Naive thymus-derived CD8-positive, alpha-beta T cell (primary cell): Measurements from ENCODE around the gene HSF5. TPM values are rescaled to one million over a fixed set of nuclear protein-coding genes. Genes with fewer than 3 reads are reported as not detected.

ENCODE experiments used
- ATAC-seq, 2 donors: fragments of 150-1000 bp; cut with Tn5 transposase in 1 of 2; sonication (Bioruptor Pico), chemical (Tn5 transposase) in 1 of 2; 1 replicate in 1 of 2; 2 replicates in 1 of 2; pipeline ENCODE4 v1.10.0; 2021; ENCODE audit warnings: mild to moderate bottlenecking in 2 of 2, moderate library complexity in 2 of 2
- POLR2A ChIA-PET: fragments of 350-600 bp; sonication (Branson Sonifier 250); formaldehyde crosslinking; loops from one replicate; lab custom pipeline; 2021; ENCODE audit warnings: antibody characterized with exemption; lab: Charles Lee
- DNase-seq, 10 donors: peaks; one replicate each; pipeline versions ENCODE4 v3.0.0 to v3.0.0-alpha.2; 2020 to 2022
- H3K27ac Mint-ChIP-seq, 10 donors: one replicate each; pipeline ENCODE4 v1.8.0; 2020 to 2022; ENCODE audit warnings: mild to moderate bottlenecking in 10 of 10, mixed read lengths in 10 of 10, moderate library complexity in 4 of 10, inconsistent platforms in 1 of 10
- H3K27me3 Mint-ChIP-seq, 5 donors: one replicate each; pipeline ENCODE4 v1.8.0; 2021 to 2022; ENCODE audit warnings: mixed read lengths in 5 of 5
- H3K36me3 Mint-ChIP-seq, 3 donors: one replicate each; pipeline ENCODE4 v1.8.0; 2020 to 2022; ENCODE audit warnings: mixed read lengths in 3 of 3, mild to moderate bottlenecking in 2 of 3, inconsistent platforms in 1 of 3
- H3K4me1 Mint-ChIP-seq, 4 donors: one replicate each; pipeline ENCODE4 v1.8.0; 2021 to 2022; ENCODE audit warnings: mixed read lengths in 4 of 4
- H3K4me3 Mint-ChIP-seq, 10 donors: one replicate each; pipeline ENCODE4 v1.8.0; 2020 to 2022; ENCODE audit warnings: mild to moderate bottlenecking in 10 of 10, mixed read lengths in 10 of 10, moderate library complexity in 6 of 10, inconsistent platforms in 1 of 10
- H3K9me3 Mint-ChIP-seq, 9 donors: one replicate each; pipeline ENCODE4 v1.8.0; 2020 to 2022; ENCODE audit warnings: mixed read lengths in 9 of 9, mild to moderate bottlenecking in 3 of 9, inconsistent platforms in 1 of 9, moderate library complexity in 1 of 9
- polyA plus RNA-seq, 3 donors: library from polyadenylated mRNA; unstranded; fragments of 300-500 nt; fragmentation: Illumina TruSeq; gene quantifications; one replicate each; pipeline ENCODE4 v1.2.3, GENCODE V29; 2021
- total RNA-seq, 8 experiments: library from RNA in 2 of 8; stranded (reverse) in 2 of 8; gene quantifications; one replicate each; pipeline ENCODE4 v1.2.3 and lab custom pipeline; 2021 to 2026

HSF5 gene
- total RNA-seq (1 to 10 TPM; 2.9 to 3.0 TPM), polyA plus RNA-seq (1 to 10 TPM in 1 of 3 donors, under 1 TPM in 2; 0.14 to 1.8 (median 0.73) TPM), total RNA-seq (lab: John Stamatoyannopoulos, UW) (4.3 to 11.9 (median 5.0) reads per million in 6 experiments)

DNA sequence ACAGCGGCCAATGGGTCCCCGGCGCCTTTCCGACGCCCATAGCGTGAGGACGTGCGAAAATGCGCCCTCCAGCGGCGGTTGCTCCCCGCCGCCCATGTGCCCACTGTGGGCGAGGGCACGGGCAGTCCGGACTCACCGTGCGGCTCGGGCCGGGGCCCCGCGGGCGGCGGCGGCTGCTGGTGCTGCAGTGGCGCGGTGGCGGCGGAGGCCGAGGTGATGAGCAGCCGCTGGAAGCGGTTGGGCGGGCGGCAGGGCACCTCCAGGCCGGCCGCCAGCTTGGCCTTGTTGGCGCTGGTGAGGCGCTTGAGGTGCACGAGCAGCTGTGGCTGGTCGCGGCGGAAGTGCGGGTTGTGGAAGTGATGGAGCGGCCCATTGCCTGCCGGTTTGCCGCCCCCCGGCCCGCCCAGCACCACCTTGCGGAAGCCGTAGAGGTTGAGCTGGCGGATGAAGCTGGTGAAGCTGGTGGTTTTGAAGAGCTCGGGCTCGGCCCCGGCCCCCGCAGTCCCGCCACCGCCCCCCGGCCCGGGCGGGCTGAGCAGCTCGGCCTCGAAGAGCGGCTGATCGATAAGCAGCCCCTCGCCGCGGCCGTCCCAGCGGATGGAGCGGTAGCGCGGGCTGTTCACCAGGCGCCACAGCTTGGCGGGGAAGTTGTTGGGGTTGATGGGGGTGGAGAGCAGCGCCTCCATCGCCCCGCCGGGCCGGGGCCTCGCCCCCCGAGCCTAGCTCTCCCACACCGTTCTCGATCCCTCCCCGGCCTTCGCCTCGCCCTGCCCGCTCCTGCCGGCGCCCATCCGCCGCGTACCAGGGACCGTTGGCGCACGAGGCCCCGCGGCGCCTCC lies at the start of gene HSF5:
HSF5 (minus strand) TSS at position 820 of the 839 bp plus-strand sequence; CDS start at position 686, 134 bp downstream.
- Mint-ChIP-seq H3K36me3 (peaks cover 5 to 27% (median 20%) of the 10 kb centered on the region in 3 donors), H3K4me3 (peak within 1 kb of the TSS; percentile 41 to 82 (median 69)), H3K27ac (peak within 1 kb of the TSS in 9 of 10 donors; percentile 47 to 88 (median 56))

GRCh38 chr17:58537266-58537665 lies 49.1 kb upstream of the HSF5 start:
- Mint-ChIP-seq H3K9me3 (no peaks in the 10 kb centered on the region), H3K27me3 (peaks cover 4 to 36% (median 20%) of the 10 kb centered on the region in 5 donors), H3K4me3 (no peak overlapping the region), H3K36me3 (no peaks in the 10 kb centered on the region), H3K4me1 (peaks cover 0 to 5% (median 2%) of the 10 kb centered on the region in 4 donors), H3K27ac (no peak overlapping the region)
- no peak for DNase-seq
- POLR2A ChIA-PET, result no interaction called here
- ATAC-seq, result no peak

More for the DNA sequence above, at the start of gene HSF5:
- Mint-ChIP-seq H3K27me3 (no peaks in the 10 kb centered on the region), H3K9me3 (no peaks in the 10 kb centered on the region), H3K4me1 (peaks cover 5 to 22% (median 8%) of the 10 kb centered on the region in 4 donors)
- ATAC-seq, result peak; percentile 94 to 96
- DNase-seq, result peak; percentile 61 to 89 (median 76)
- POLR2A ChIA-PET, result interaction anchor here (0.7 to 2.1 kb wide), 13 partner anchors 13 to 170 kb away, joined by 3 to 13 read pairs (median 7); partner anchors contain the start of genes MTMR4, SUPT4H1 and TSPOAP1

GRCh38 chr17:58536542-58536941 lies 48.3 kb upstream of the HSF5 start:
- H3K4me1 Mint-ChIP-seq, result peaks cover 0 to 7% (median 3%) of the 10 kb centered on the region in 4 donors
- H3K36me3 Mint-ChIP-seq, result no peaks in the 10 kb centered on the region
- no peak overlapping the region for H3K4me3 Mint-ChIP-seq
- ATAC-seq, result no peak
- POLR2A ChIA-PET, result interaction anchor here (1.4 kb wide), 1 partner anchor 9 kb away, joined by 3 read pairs; no protein-coding TSS in a partner anchor
- DNase-seq, result no peak
- no peaks in the 10 kb centered on the region for H3K9me3 Mint-ChIP-seq
- H3K27ac Mint-ChIP-seq, result no peak overlapping the region
- peaks cover 4 to 36% (median 20%) of the 10 kb centered on the region in 5 donors for H3K27me3 Mint-ChIP-seq

- H3K4me1 Mint-ChIP-seq, result peaks cover 0 to 8% (median 4%) of the 10 kb centered on the region in 4 donors
- no peak overlapping the region for H3K27ac Mint-ChIP-seq
- POLR2A ChIA-PET, result interaction anchor here (1.4 kb wide), 1 partner anchor 8 kb away, joined by 3 read pairs; no protein-coding TSS in a partner anchor
- H3K36me3 Mint-ChIP-seq, result no peaks in the 10 kb centered on the region
- H3K4me3 Mint-ChIP-seq, result no peak overlapping the region
- no peaks in the 10 kb centered on the region for H3K9me3 Mint-ChIP-seq
- DNase-seq, result no peak
- peaks cover 4 to 36% (median 20%) of the 10 kb centered on the region in 5 donors for H3K27me3 Mint-ChIP-seq
- no peak for ATAC-seq
These were observed 47.2 kb upstream of the HSF5 start for GRCh38 chr17:58535431-58535830.

- ATAC-seq (no peak), DNase-seq (no peak)
- peaks cover 0 to 8% (median 4%) of the 10 kb centered on the region in 4 donors for H3K4me1 Mint-ChIP-seq
- peaks cover 4 to 36% (median 22%) of the 10 kb centered on the region in 5 donors for H3K27me3 Mint-ChIP-seq
- no peaks in the 10 kb centered on the region for H3K36me3 Mint-ChIP-seq
- no peaks in the 10 kb centered on the region for H3K9me3 Mint-ChIP-seq
- POLR2A ChIA-PET, result no interaction called here
- H3K4me3 Mint-ChIP-seq, result peak overlapping the region in 1 of 10 donors; percentile 75
- no peak overlapping the region for H3K27ac Mint-ChIP-seq
These were observed 46.8 kb upstream of the HSF5 start for GRCh38 chr17:58534901-58535421.

- POLR2A ChIA-PET, result no interaction called here
- Mint-ChIP-seq H3K36me3 (peaks cover 0 to 1% (median 0%) of the 10 kb centered on the region in 3 donors), H3K4me1 (peaks cover 0 to 8% (median 4%) of the 10 kb centered on the region in 4 donors), H3K27ac (no peak overlapping the region), H3K4me3 (peak overlapping the region in 2 of 10 donors; percentile 52 to 75), H3K27me3 (peaks cover 4 to 41% (median 27%) of the 10 kb centered on the region in 5 donors), H3K9me3 (no peaks in the 10 kb centered on the region)
- no peak for DNase-seq
- ATAC-seq, result no peak
These were observed 46.1 kb upstream of the HSF5 start for GRCh38 chr17:58534331-58534730.

DNA sequence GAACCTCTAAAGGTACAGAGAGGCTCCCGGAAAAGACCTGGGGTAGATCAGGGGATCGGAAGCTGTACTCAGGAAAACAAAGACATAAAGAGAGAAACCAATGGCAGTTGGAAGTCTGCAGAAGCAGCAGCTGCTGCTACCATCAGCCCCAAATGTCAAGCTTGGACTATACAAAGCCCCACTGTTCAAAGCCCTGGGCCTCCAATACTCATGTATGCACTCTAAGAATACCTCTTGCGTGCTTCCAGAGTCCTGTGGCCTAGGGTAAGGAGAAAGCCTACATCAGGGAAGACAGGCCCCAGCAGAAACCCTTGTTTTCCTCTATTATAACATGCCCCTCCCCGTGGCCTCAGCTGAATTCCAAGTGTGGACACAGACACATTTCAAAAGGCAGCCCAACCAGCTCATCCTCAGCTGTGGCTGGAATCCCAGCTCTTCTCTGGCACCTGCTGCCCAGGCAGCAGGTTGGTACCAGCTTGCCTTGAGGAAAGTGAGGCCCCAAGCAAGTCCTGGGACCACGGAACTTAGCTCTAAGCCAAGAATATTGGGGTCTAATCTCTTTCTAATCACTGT lies 45.5 kb upstream of the HSF5 start:
- peaks cover 4 to 47% (median 28%) of the 10 kb centered on the region in 5 donors for H3K27me3 Mint-ChIP-seq
- peaks cover 0 to 8% (median 4%) of the 10 kb centered on the region in 4 donors for H3K4me1 Mint-ChIP-seq
- ATAC-seq (no peak), DNase-seq (no peak)
- no peaks in the 10 kb centered on the region for H3K9me3 Mint-ChIP-seq
- peaks cover 0 to 3% (median 0%) of the 10 kb centered on the region in 3 donors for H3K36me3 Mint-ChIP-seq
- peak overlapping the region in 3 of 10 donors; percentile 12 to 56 (median 16) for H3K4me3 Mint-ChIP-seq
- POLR2A ChIA-PET, result no interaction called here
- H3K27ac Mint-ChIP-seq, result peak overlapping the region in 1 of 10 donors; percentile 17

GRCh38 chr17:58532555-58532951 lies 44.3 kb upstream of the HSF5 start:
- H3K4me1 Mint-ChIP-seq, result peaks cover 0 to 8% (median 4%) of the 10 kb centered on the region in 4 donors
- H3K9me3 Mint-ChIP-seq, result no peaks in the 10 kb centered on the region
- H3K27ac Mint-ChIP-seq, result peak overlapping the region in 2 of 10 donors; percentile 6 to 17
- ATAC-seq (no peak), DNase-seq (no peak)
- peaks cover 4 to 47% (median 28%) of the 10 kb centered on the region in 5 donors for H3K27me3 Mint-ChIP-seq
- peaks cover 0 to 3% (median 0%) of the 10 kb centered on the region in 3 donors for H3K36me3 Mint-ChIP-seq
- POLR2A ChIA-PET, result interaction anchor here (0.6 to 1.9 kb wide), 4 partner anchors 13 to 99 kb away, joined by 3 to 6 read pairs (median 5); no protein-coding TSS in a partner anchor
- H3K4me3 Mint-ChIP-seq, result peak overlapping the region in 8 of 10 donors; percentile 45 to 82 (median 69)

DNA sequence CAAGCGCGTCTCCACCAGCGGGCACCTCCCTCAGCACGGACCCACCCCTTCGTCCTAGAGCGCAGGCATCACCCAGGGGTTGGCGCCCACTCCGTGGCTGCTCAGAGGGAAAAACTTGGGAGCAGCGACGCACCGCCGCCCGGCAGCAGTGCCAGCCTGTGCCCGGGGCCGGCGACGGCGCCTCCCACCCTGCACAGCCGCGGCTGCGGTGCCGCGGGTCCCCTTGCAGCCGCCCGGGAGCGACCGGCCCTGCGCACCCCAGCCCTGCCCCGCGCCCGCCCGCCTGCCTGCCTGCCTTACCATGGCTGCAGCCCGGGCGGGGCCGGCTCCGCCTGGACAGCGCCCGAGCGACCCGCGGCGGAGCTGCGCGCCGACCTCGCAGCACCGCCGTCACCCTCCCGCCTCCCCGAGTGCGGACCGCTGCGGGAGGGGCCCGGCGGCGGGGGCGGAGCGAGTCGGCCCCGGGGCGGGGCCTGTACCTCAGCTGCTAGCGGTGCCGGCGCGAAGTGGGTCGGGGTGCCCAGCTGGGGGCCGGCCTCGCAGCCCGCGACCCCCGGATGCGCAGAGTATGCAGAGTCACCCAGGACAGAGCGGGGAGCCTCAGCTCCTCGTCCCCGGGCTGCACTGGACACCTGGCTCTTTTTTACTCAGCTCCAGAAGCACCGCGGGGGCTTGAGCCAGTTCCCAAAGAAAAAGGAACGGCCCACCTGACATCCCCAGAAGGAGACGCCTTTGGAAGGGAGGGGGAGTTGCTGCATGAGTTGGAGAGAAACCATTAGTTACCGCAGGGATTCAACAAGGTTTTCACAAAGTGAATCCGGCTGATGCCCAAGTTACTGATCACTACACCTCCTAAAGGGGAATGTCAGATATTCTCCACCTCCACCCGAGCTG lies 43.7 kb upstream of the HSF5 start:
- peak overlapping the region in 1 of 10 donors; percentile 18 for H3K27ac Mint-ChIP-seq
- DNase-seq, result peak; percentile 36 to 69 (median 56)
- peaks cover 0 to 8% (median 4%) of the 10 kb centered on the region in 4 donors for H3K4me1 Mint-ChIP-seq
- ATAC-seq, result peak; percentile 89 to 97
- POLR2A ChIA-PET, result interaction anchor here (1.0 to 1.9 kb wide), 4 partner anchors 12 to 161 kb away, joined by 3 to 6 read pairs (median 5); partner anchors contain the start of gene RAD51C
- no peaks in the 10 kb centered on the region for H3K9me3 Mint-ChIP-seq
- peak overlapping the region; percentile 55 to 82 (median 70) for H3K4me3 Mint-ChIP-seq
- peaks cover 0 to 3% (median 0%) of the 10 kb centered on the region in 3 donors for H3K36me3 Mint-ChIP-seq
- H3K27me3 Mint-ChIP-seq, result peaks cover 4 to 47% (median 28%) of the 10 kb centered on the region in 5 donors

GRCh38 chr17:58531122-58531521 lies 42.9 kb upstream of the HSF5 start:
- ATAC-seq, result no peak
- peak in 1 of 10 donors; percentile 50 for DNase-seq
- Mint-ChIP-seq H3K9me3 (no peaks in the 10 kb centered on the region), H3K27me3 (peaks cover 4 to 46% (median 27%) of the 10 kb centered on the region in 5 donors), H3K36me3 (peaks cover 0 to 3% (median 0%) of the 10 kb centered on the region in 3 donors), H3K4me1 (peaks cover 0 to 8% (median 4%) of the 10 kb centered on the region in 4 donors), H3K4me3 (peak overlapping the region; percentile 9 to 70 (median 63)), H3K27ac (no peak overlapping the region)
- POLR2A ChIA-PET, result interaction anchor here (1.9 kb wide), 1 partner anchor 13 kb away, joined by 6 read pairs; no protein-coding TSS in a partner anchor

DNA sequence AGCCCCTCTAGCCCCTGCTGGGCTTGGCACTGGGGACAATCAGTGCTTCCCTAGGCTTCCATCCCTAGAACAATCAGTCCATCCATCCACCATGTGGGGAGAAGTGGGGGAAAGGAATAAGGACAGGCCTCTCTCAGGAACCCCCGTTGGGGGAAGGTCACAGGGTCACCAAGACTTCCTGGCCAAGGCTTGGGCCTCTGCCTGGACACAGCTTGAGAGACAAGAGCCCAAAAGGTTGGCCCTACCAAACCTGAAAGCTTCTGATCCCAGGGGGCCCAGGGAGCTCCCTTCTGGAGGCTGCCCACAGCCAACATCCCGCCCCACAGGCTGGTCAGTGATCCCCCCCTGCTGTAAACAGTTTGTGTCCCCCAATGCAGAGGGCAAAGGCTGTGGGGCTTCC lies 42.4 kb upstream of the HSF5 start:
- ATAC-seq, result no peak
- DNase-seq, result no peak
- peak overlapping the region; percentile 19 to 70 (median 60) for H3K4me3 Mint-ChIP-seq
- peaks cover 0 to 3% (median 0%) of the 10 kb centered on the region in 3 donors for H3K36me3 Mint-ChIP-seq
- no peaks in the 10 kb centered on the region for H3K9me3 Mint-ChIP-seq
- POLR2A ChIA-PET, result interaction anchor here (1.9 kb wide), 1 partner anchor 12 kb away, joined by 6 read pairs; no protein-coding TSS in a partner anchor
- peaks cover 4 to 41% (median 25%) of the 10 kb centered on the region in 5 donors for H3K27me3 Mint-ChIP-seq
- no peak overlapping the region for H3K27ac Mint-ChIP-seq
- peaks cover 0 to 8% (median 4%) of the 10 kb centered on the region in 4 donors for H3K4me1 Mint-ChIP-seq
